Measurements from ENCODE around the gene CELF4. TPM values are rescaled to one million over a fixed set of nuclear protein-coding genes. Genes with fewer than 3 reads are reported as not detected.

CELF4 gene
- total and polyA plus RNA-seq, 2 donors (not counting 3 experiments of a cell fraction or from before 2014, with no cell fraction given) = not detected

GRCh38 chr18:37441821-37442220 lies 123.8 kb downstream of the CELF4 start:
- POLR2A ChIA-PET = no interaction called here
- H3K4me3 ChIP-seq (replicated peaks in 1 of 3; ENCODE audit: insufficient read depth in 1 of 3, low read depth in 1 of 3, low read length in 3 of 3) = no peak overlapping the region
- no peak overlapping the region for H2AFZ ChIP-seq (ENCODE audit: low read depth, low read length)
- H3K79me2 ChIP-seq (ENCODE audit: control insufficient read depth, insufficient read depth, low read length) = no peaks in the 10 kb centered on the region
- no peak overlapping the region for H3K4me2 ChIP-seq (ENCODE audit: insufficient read depth, low read length)
- no TSS peak for BruUV-seq (replicated peaks)
- H4K20me1 ChIP-seq (replicated peaks; ENCODE audit: control insufficient read depth, extremely low read depth, insufficient read depth, low read length) = no peaks in the 10 kb centered on the region
- H3K27me3 ChIP-seq (ENCODE audit: control insufficient read depth in 2 of 2, insufficient read depth in 2 of 2, low read length in 2 of 2) = no peaks in the 10 kb centered on the region
- no peaks in the 10 kb centered on the region for H3K36me3 ChIP-seq (ENCODE audit: control insufficient read depth in 2 of 2, extremely low read depth in 1 of 2, insufficient read depth in 2 of 2, low read length in 2 of 2)
- H3K9me3 ChIP-seq (replicated peaks; ENCODE audit: control insufficient read depth, insufficient read depth, low read length) = no peaks in the 10 kb centered on the region
- FAIRE-seq = no peak
- no peak for DNase-seq (ENCODE audit: low read depth, low spot score)
- TF ChIP-seq GATA2 (IDR thresholded peaks at IDR 0.05; ENCODE audit: insufficient read depth, insufficient read length, low read depth, low read length) = no peak
- TF ChIP-seq JUN (IDR thresholded peaks at IDR 0.05; ENCODE audit: borderline replicate concordance, insufficient read depth, insufficient read length, low read depth) = no peak
- no peak for TF ChIP-seq EZH2 (IDR thresholded peaks at IDR 0.05; ENCODE audit: borderline replicate concordance, low read depth, low read length, severe bottlenecking)
- TF ChIP-seq FOS (IDR thresholded peaks at IDR 0.05; ENCODE audit: borderline replicate concordance, insufficient read depth, low read length) = no peak
- no peak for TF ChIP-seq POLR2A (IDR thresholded peaks at IDR 0.05; ENCODE audit: low read depth, low read length)
- TF ChIP-seq CTCF (IDR thresholded peaks at IDR 0.05; ENCODE audit: extremely low read depth in 1 of 2, insufficient read depth in 1 of 2, low read depth in 1 of 2, low read length in 2 of 2) = no peak
- no peak for TF ChIP-seq MYC (IDR thresholded peaks at IDR 0.05; ENCODE audit: low read depth, low read length)
- TF ChIP-seq POLR2AphosphoS5 (IDR thresholded peaks at IDR 0.05; ENCODE audit: insufficient read depth, low read depth, low read length) = no peak
- TF ChIP-seq, protein P1, sequence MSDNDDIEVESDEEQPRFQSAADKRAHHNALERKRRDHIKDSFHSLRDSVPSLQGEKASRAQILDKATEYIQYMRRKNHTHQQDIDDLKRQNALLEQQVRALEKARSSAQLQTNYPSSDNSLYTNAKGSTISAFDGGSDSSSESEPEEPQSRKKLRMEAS (IDR thresholded peaks at IDR 0.05; ENCODE audit: insufficient read depth, insufficient read length) = no peak
- CTCF ChIA-PET = no interaction called here
- H3K9ac ChIP-seq (replicated peaks; ENCODE audit: extremely low read depth, insufficient read depth, low read length) = no peak overlapping the region
- intact Hi-C loops (cut with micrococcal nuclease) (no loop called here), dilution Hi-C loops (cut with MboI; ENCODE audit: extremely low pct_ligation_motif_present, low sequenced_read_pairs) (no loop called here)
- no peaks in the 10 kb centered on the region for H3K4me1 ChIP-seq (ENCODE audit: control insufficient read depth, extremely low read depth, insufficient read depth, low read length)
- no peaks in the 10 kb centered on the region for H3K9me1 ChIP-seq (replicated peaks; ENCODE audit: control insufficient read depth, extremely low read depth, insufficient read depth, low read length)
- H3K27ac ChIP-seq (ENCODE audit: insufficient read depth, low read depth, low read length) = no peak overlapping the region
